GM19035 (cell line): ENCODE results near the gene TFAP2D.

Experiments used
- ATAC-seq: cut with Tn5 transposase; IDR thresholded peaks from one replicate; pipeline ENCODE4 v1.9.1; 2021; ENCODE audit not compliant: unreplicated experiment

TFAP2D gene

GRCh38 chr6:50818020-50818419 lies 104.7 kb downstream of the TFAP2D start:
- ATAC-seq = no peak

- ATAC-seq = no peak
Observed at GRCh38 chr6:50818673-50819072, 105.3 kb downstream of the TFAP2D start, which contains the start of gene TFAP2B. Gene TFAP2B, plus strand, starts transcription at chr6:50818871. Its CDS starts 21 bp downstream, at chr6:50818892.

- no peak for ATAC-seq
Observed at GRCh38 chr6:50819466-50819903, 106.2 kb downstream of the TFAP2D start.

- no peak for ATAC-seq
Observed at GRCh38 chr6:50819904-50820868, 106.9 kb downstream of the TFAP2D start.

GRCh38 chr6:50820869-50821264 lies 107.5 kb downstream of the TFAP2D start:
- ATAC-seq = no peak

GRCh38 chr6:50821441-50822077 lies 108.2 kb downstream of the TFAP2D start:
- no peak for ATAC-seq

GRCh38 chr6:50822078-50822476 lies 108.8 kb downstream of the TFAP2D start:
- ATAC-seq = no peak
